ENCODE measurements around the gene PCP2. TPM values are rescaled to one million over a fixed set of nuclear protein-coding genes. Genes with fewer than 3 reads are reported as not detected.

The PCP2 gene
- total and polyA plus RNA-seq, 2 of the 8 experiments (the other 6 are each of a cell fraction or from before 2014, with no cell fraction given): not detected

GRCh38 chr19:7640803-7641202 is 7.3 kb upstream of the PCP2 start:
- H3K4me3 ChIP-seq (ENCODE audit: extremely low read depth in 1 of 4, insufficient read depth in 2 of 4, low read depth in 3 of 4, low read length in 4 of 4): no peak overlapping the region
- POLR2A ChIA-PET (ENCODE audit: partially characterized antibody): interaction anchor here (0.6 to 2.2 kb wide), 6 partner anchors 10 to 188 kb away, joined by 3 to 10 read pairs (median 4); partner anchors contain the start of genes CAMSAP3, PET100 and XAB2
- H2AFZ ChIP-seq (ENCODE audit: low read length): no peak overlapping the region
- no peak overlapping the region for H4K8ac ChIP-seq (ENCODE audit: extremely low read depth, insufficient read depth, low read length)
- peaks cover 0 to 6% (median 0%) of the 10 kb centered on the region in 4 experiments; a peak in 2 of 8 replicates for H3K36me3 ChIP-seq (ENCODE audit: control insufficient read depth in 2 of 4, insufficient read depth in 4 of 4, low read length in 3 of 4)
- peaks cover under 1 to 10% (median 8%) of the 10 kb centered on the region in 4 experiments for H3K27me3 ChIP-seq (replicated peaks in 1 of 4; ENCODE audit: control insufficient read depth in 3 of 4, extremely low read depth in 1 of 4, insufficient read depth in 3 of 4, low read length in 3 of 4)
- no peak overlapping the region for H3K4me2 ChIP-seq (ENCODE audit: insufficient read depth in 1 of 2, low read depth in 2 of 2, low read length in 2 of 2)
- no peak overlapping the region for H2BK20ac ChIP-seq (ENCODE audit: low read length)
- H4K20me1 ChIP-seq (replicated peaks in 1 of 2; ENCODE audit: control insufficient read depth in 1 of 2, insufficient read depth in 2 of 2, low read length in 2 of 2): peaks cover 0 to 17% of the 10 kb centered on the region in 2 experiments
- H3K23me2 ChIP-seq (ENCODE audit: low read depth, low read length): peaks cover 5% of the 10 kb centered on the region; the same call in 1 of the 2 replicates
- peaks cover 0 to 10% (median under 1%) of the 10 kb centered on the region in 4 experiments; a peak in 3 of 7 replicates for H3K4me1 ChIP-seq (replicated peaks in 1 of 4; ENCODE audit: control insufficient read depth in 3 of 4, insufficient read depth in 4 of 4, low read length in 3 of 4)
- H3K18ac ChIP-seq (ENCODE audit: extremely low read depth, low read length): no peak overlapping the region
- no peak overlapping the region for H2BK12ac ChIP-seq (ENCODE audit: low read depth, low read length)
- no peak overlapping the region for H3K27ac ChIP-seq (ENCODE audit: low read depth, low read length)
- H3K56ac ChIP-seq (replicated peaks; ENCODE audit: insufficient read length, low read depth, low read length): no peak overlapping the region
- no peak overlapping the region for H4K5ac ChIP-seq (ENCODE audit: insufficient read length, low read depth, low read length)
- no peak overlapping the region for H3K4ac ChIP-seq (replicated peaks; ENCODE audit: insufficient read length, low read depth, low read length)
- no peak overlapping the region for H2BK120ac ChIP-seq (replicated peaks; ENCODE audit: low read depth, low read length)
- H3K14ac ChIP-seq (ENCODE audit: insufficient read length): no peak overlapping the region
- FAIRE-seq: no peak
- no peak overlapping the region for H2BK15ac ChIP-seq (ENCODE audit: low read length)
- H3K79me2 ChIP-seq (ENCODE audit: control insufficient read depth in 1 of 2, insufficient read depth in 2 of 2, low read length in 2 of 2): peaks cover 0 to 3% of the 10 kb centered on the region in 2 experiments; a peak in 1 of 4 replicates
- no peak for DNase-seq (ENCODE audit: low read depth in 1 of 2, low spot score in 2 of 2)
- H3K9ac ChIP-seq (replicated peaks in 1 of 4; ENCODE audit: extremely low read depth in 1 of 4, low read depth in 3 of 4, low read length in 3 of 4): no peak overlapping the region
- H3K23ac ChIP-seq (ENCODE audit: insufficient read length): no peak overlapping the region
- CTCF ChIA-PET (ENCODE audit: partially characterized antibody): interaction anchor here (0.6 to 2.1 kb wide), 23 partner anchors 10 to 217 kb away, joined by 3 to 11 read pairs (median 4); partner anchors contain the start of genes PET100, RETN, TRAPPC5 and XAB2
- H3K9me3 ChIP-seq (ENCODE audit: insufficient read depth in 2 of 2, low read depth in 1 of 2, low read length in 1 of 2): no peaks in the 10 kb centered on the region; a peak in 1 of 4 replicates
- H3K79me1 ChIP-seq (ENCODE audit: low read depth, low read length): no peaks in the 10 kb centered on the region; the same call in 1 of the 2 replicates
- H2BK5ac ChIP-seq (ENCODE audit: low read depth, low read length): no peak overlapping the region
- no peak overlapping the region for H2AK5ac ChIP-seq (ENCODE audit: low read depth, low read length)
- no peak overlapping the region for H4K91ac ChIP-seq (replicated peaks; ENCODE audit: insufficient read length, low read length)
- 94% methylated on average over 11 of the region's 11 CpGs; no CpG with 5 or more reads in 1 of the 2 experiments for WGBS, 2 experiments (ENCODE audit: extremely low coverage in 1 of 2, insufficient coverage in 1 of 2, insufficient read length in 1 of 2, insufficient replicate concordance in 2 of 2, low coverage in 1 of 2, low lambda C conversion rate in 2 of 2, missing lambda C conversion rate in 1 of 2)
- TF ChIP-seq MAX (IDR thresholded peaks at IDR 0.05) (no peak), SAP30 (IDR thresholded peaks at IDR 0.05; ENCODE audit: insufficient read depth, insufficient replicate concordance, low read length) (no peak), SIN3A (conservative IDR thresholded peaks at IDR 0.05 in 1 of 2, IDR thresholded peaks at IDR 0.05 in 1 of 2; ENCODE audit: low read depth in 1 of 2, low read length in 2 of 2) (no peak)
